ENCODE results near the gene LPCAT3. TPM values are rescaled to one million over a fixed set of nuclear protein-coding genes. Genes with fewer than 3 reads are reported as not detected.

LPCAT3 gene
- total RNA-seq, 1 experiment from 2014 or later = 54.3 TPM

DNA sequence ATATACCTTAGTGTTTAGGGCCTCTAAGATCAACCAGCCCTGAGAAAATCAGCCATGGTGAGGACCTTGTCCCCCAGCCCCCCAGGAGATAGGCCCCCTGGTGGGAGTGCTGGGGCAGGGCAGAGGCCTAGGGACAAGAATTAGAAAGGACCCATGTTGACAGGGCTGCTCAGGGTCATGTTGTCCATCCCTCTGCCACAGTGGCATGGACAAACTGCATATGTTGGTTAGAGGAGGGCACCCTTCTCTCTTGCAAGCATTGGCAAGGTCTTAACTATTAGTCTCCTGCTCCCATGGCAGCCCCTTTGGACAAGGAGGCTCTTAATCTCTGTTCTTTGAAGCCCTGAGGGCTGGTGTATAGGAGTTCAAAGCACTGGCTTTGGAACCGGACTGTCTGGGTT, 67.9 kb downstream of the LPCAT3 start:
- H3K4me1 ChIP-seq (ENCODE audit: control insufficient read depth, insufficient read depth, low read length) = peaks cover 6% of the 10 kb centered on the region
- ChIA-PET CTCF (no interaction called here), POLR2A (no interaction called here)
- no peak overlapping the region for H3K4me3 ChIP-seq (ENCODE audit: low read depth in 2 of 2, low read length in 2 of 2)
- DNase-seq (ENCODE audit: low read depth, low spot score) (no peak), ATAC-seq (no peak)
- in situ Hi-C loops (cut with HindIII; ENCODE audit: low pct_unique_long_range_greater_than_20kb, low sequenced_read_pairs) (no loop called here), intact Hi-C loops (cut with micrococcal nuclease; ENCODE audit: unreplicated experiment) (no loop called here)
- H3K9me3 ChIP-seq (ENCODE audit: control insufficient read depth, insufficient read depth, low read depth, low read length) = no peaks in the 10 kb centered on the region
- TF ChIP-seq SIN3A (IDR thresholded peaks at IDR 0.05; ENCODE audit: borderline replicate concordance, insufficient read depth, low read depth, low read length) (no peak), TCF7L2 (IDR thresholded peaks at IDR 0.05; ENCODE audit: low read depth, low read length) (no peak), POLR2AphosphoS5 (IDR thresholded peaks at IDR 0.05; ENCODE audit: low read depth, low read length) (no peak)
- TF ChIP-seq, protein P1, sequence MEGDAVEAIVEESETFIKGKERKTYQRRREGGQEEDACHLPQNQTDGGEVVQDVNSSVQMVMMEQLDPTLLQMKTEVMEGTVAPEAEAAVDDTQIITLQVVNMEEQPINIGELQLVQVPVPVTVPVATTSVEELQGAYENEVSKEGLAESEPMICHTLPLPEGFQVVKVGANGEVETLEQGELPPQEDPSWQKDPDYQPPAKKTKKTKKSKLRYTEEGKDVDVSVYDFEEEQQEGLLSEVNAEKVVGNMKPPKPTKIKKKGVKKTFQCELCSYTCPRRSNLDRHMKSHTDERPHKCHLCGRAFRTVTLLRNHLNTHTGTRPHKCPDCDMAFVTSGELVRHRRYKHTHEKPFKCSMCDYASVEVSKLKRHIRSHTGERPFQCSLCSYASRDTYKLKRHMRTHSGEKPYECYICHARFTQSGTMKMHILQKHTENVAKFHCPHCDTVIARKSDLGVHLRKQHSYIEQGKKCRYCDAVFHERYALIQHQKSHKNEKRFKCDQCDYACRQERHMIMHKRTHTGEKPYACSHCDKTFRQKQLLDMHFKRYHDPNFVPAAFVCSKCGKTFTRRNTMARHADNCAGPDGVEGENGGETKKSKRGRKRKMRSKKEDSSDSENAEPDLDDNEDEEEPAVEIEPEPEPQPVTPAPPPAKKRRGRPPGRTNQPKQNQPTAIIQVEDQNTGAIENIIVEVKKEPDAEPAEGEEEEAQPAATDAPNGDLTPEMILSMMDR (IDR thresholded peaks at IDR 0.05) = no peak
- TF ChIP-seq, protein P2, sequence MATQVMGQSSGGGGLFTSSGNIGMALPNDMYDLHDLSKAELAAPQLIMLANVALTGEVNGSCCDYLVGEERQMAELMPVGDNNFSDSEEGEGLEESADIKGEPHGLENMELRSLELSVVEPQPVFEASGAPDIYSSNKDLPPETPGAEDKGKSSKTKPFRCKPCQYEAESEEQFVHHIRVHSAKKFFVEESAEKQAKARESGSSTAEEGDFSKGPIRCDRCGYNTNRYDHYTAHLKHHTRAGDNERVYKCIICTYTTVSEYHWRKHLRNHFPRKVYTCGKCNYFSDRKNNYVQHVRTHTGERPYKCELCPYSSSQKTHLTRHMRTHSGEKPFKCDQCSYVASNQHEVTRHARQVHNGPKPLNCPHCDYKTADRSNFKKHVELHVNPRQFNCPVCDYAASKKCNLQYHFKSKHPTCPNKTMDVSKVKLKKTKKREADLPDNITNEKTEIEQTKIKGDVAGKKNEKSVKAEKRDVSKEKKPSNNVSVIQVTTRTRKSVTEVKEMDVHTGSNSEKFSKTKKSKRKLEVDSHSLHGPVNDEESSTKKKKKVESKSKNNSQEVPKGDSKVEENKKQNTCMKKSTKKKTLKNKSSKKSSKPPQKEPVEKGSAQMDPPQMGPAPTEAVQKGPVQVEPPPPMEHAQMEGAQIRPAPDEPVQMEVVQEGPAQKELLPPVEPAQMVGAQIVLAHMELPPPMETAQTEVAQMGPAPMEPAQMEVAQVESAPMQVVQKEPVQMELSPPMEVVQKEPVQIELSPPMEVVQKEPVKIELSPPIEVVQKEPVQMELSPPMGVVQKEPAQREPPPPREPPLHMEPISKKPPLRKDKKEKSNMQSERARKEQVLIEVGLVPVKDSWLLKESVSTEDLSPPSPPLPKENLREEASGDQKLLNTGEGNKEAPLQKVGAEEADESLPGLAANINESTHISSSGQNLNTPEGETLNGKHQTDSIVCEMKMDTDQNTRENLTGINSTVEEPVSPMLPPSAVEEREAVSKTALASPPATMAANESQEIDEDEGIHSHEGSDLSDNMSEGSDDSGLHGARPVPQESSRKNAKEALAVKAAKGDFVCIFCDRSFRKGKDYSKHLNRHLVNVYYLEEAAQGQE (IDR thresholded peaks at IDR 0.05; ENCODE audit: insufficient read depth in 1 of 2, low read depth in 2 of 2, low read length in 1 of 2) = no peak
- no TSS peak for BruUV-seq (replicated peaks)
- no peaks in the 10 kb centered on the region for H3K27me3 ChIP-seq (ENCODE audit: control insufficient read depth, insufficient read depth, low read length)
- H3K36me3 ChIP-seq (ENCODE audit: control insufficient read depth, insufficient read depth, low read length) = no peaks in the 10 kb centered on the region
- no peak overlapping the region for H3K27ac ChIP-seq (ENCODE audit: low read length)

DNA sequence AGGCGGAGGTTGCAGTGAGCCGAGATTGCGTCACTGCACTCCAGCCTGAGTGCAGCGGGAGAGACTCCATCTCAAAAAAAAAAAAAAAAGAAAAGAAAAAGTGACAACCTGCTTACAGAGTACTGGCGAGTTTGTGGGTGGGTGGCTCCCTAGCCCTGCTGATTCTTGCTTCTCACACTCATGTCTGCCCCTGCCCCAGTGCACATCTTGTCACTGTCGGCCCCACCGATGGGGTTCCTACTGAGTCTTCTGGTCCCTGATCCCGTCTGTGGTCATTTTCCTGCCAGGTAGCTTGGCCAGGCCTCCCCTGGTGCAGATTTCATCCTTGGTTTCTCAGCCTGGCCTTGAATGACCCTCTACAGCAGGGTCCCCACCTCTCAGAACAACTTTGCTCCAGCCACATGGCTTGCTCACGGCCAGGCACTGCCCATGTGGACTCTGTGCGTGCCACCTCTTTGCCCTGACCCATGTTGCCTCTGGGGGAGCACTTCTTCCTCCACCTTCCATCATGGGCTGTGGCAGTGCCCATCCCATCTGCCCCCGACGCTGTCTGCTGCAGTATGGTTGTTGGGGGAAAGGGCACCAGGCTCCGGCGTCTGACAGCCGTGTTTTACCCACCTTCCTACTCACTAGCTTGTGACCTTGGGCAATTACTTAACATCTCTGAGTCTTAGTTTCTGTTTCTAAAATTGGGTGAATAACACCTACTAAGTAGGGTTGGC, 69.2 kb downstream of the LPCAT3 start:
- TF ChIP-seq SIN3A (IDR thresholded peaks at IDR 0.05; ENCODE audit: borderline replicate concordance, insufficient read depth, low read depth, low read length) (no peak), POLR2AphosphoS5 (IDR thresholded peaks at IDR 0.05; ENCODE audit: low read depth, low read length) (no peak), TCF7L2 (IDR thresholded peaks at IDR 0.05; ENCODE audit: low read depth, low read length) (no peak)
- TF ChIP-seq, protein P1 (IDR thresholded peaks at IDR 0.05) = no peak
- TF ChIP-seq, protein P2 (IDR thresholded peaks at IDR 0.05; ENCODE audit: insufficient read depth in 1 of 2, low read depth in 2 of 2, low read length in 1 of 2) = no peak
- CTCF ChIA-PET = interaction anchor here (0.7 kb wide), 1 partner anchor 16 kb away, joined by 3 read pairs; no protein-coding TSS in a partner anchor
- intact Hi-C loops (cut with micrococcal nuclease; ENCODE audit: unreplicated experiment) (loop anchor here (10.0 kb wide), 1 partner anchor 166 kb away; no protein-coding TSS in a partner anchor), in situ Hi-C loops (cut with HindIII; ENCODE audit: low pct_unique_long_range_greater_than_20kb, low sequenced_read_pairs) (no loop called here)
- Histone ChIP-seq H3K4me1 (ENCODE audit: control insufficient read depth, insufficient read depth, low read length) (peaks cover 12% of the 10 kb centered on the region), H3K4me3 (ENCODE audit: low read depth in 2 of 2, low read length in 2 of 2) (no peak overlapping the region), H3K27me3 (ENCODE audit: control insufficient read depth, insufficient read depth, low read length) (no peaks in the 10 kb centered on the region), H3K36me3 (ENCODE audit: control insufficient read depth, insufficient read depth, low read length) (no peaks in the 10 kb centered on the region; the same call in 1 of the 2 replicates), H3K27ac (ENCODE audit: low read length) (no peak overlapping the region), H3K9me3 (ENCODE audit: control insufficient read depth, insufficient read depth, low read depth, low read length) (no peaks in the 10 kb centered on the region)
- no TSS peak for BruUV-seq (replicated peaks)
- POLR2A ChIA-PET = interaction anchor here (0.7 kb wide), 1 partner anchor 19 kb away, joined by 4 read pairs; no protein-coding TSS in a partner anchor
- no peak for DNase-seq (ENCODE audit: low read depth, low spot score)
- ATAC-seq = no peak

Data from Panc1 (cell line).